Ectodermal cell (in vitro differentiated cells): Measurements from ENCODE around the gene NUTM2B.
"Not testable (repeated sequence)": the region's sequence is repeated elsewhere in the genome, so short reads cannot be mapped to it uniquely, and the experiment has no call there.

ENCODE experiments used
- H3K27ac ChIP-seq: 2 replicates; pipeline ENCODE4 v1.7.0; 2013; ENCODE audit warnings: mild to moderate bottlenecking, low read depth, low read length; ENCODE audit not compliant: insufficient read depth, poor library complexity, severe bottlenecking
- H3K27me3 ChIP-seq: 2 replicates; pipeline ENCODE4 v1.7.0; 2013; ENCODE audit warnings: mild to moderate bottlenecking, low read length; ENCODE audit not compliant: insufficient read depth, control insufficient read depth, poor library complexity, severe bottlenecking
- H3K36me3 ChIP-seq: one replicate; pipeline ENCODE4 v1.7.0; 2013; ENCODE audit warnings: low read length; ENCODE audit not compliant: control insufficient read depth, insufficient read depth
- H3K4me1 ChIP-seq: one replicate; pipeline ENCODE4 v1.7.0; 2013; ENCODE audit warnings: low read length; ENCODE audit not compliant: control insufficient read depth, insufficient read depth
- H3K4me3 ChIP-seq: 2 replicates; pipeline ENCODE4 v1.7.0; 2013; ENCODE audit warnings: low read depth, low read length, control low read depth; ENCODE audit not compliant: insufficient read depth
- H3K9me3 ChIP-seq: 2 replicates; pipeline ENCODE4 v1.7.0; 2013; ENCODE audit warnings: mild to moderate bottlenecking, low read length, moderate library complexity; ENCODE audit not compliant: control insufficient read depth
- WGBS, 2 experiments: methylation state at CpG; one replicate each; pipeline ENCODE4 v1.1.7; 2013; ENCODE audit warnings: missing lambda C conversion rate in 2 of 2; 5-methylcytosine and 5-hydroxymethylcytosine counted together

NUTM2B gene

DNA sequence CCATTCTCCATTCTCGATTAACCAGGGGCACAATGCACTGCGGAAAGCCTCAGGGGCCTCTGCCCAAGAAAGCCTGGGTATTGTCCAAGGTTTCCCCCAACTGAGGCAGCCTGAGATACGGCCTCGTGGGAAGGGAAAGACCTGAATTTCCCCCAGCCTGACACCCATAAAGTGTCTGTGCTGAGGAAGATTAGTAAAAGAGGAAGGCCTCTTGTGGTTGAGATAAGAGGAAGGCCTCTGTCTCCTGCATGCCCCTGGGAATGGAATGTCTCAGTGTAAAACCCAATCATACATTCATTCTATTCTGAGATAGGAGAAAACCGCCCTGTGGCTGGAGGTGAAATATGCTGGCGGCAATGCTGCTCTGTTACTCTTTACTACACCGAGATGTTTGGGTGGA, 41.8 kb downstream of the NUTM2B start:
- not testable (repeated sequence) for H3K27me3 ChIP-seq, H3K4me3 ChIP-seq, H3K4me1 ChIP-seq, H3K9me3 ChIP-seq, H3K27ac ChIP-seq, H3K36me3 ChIP-seq
- 96 to 100% methylated on average over 1 to 4 of the region's 7 CpGs for WGBS, 2 experiments

GRCh38 chr10:79748510-79748909, 45.5 kb downstream of the NUTM2B start:
- H3K27ac ChIP-seq, H3K4me3 ChIP-seq, H3K27me3 ChIP-seq, H3K36me3 ChIP-seq, H3K9me3 ChIP-seq, H3K4me1 ChIP-seq: not testable (repeated sequence)
- WGBS, 2 experiments = 85 to 95% methylated on average over 2 of the region's 2 CpGs

DNA sequence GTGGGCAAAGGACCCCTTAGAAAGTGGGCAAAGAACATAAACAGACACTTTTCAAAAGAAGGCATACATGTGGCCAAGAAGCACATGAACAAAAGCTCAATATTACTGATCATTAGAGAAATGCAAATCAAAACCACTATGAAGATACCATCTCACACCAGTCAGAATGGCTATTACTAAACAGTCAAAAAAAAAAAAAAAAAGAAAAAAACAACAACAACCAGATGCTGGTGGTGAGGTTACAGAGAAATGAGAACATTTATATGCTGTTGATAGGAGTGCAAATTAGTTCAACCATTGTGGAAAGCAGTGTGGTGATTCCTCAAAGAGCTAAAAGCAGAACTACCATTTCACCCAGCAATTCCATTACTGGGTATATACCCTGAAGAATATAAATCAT, 50.6 kb downstream of the NUTM2B start:
- not testable (repeated sequence) for H3K4me3 ChIP-seq, H3K4me1 ChIP-seq, H3K27ac ChIP-seq, H3K36me3 ChIP-seq, H3K9me3 ChIP-seq, H3K27me3 ChIP-seq

- not testable (repeated sequence) for H3K9me3 ChIP-seq, H3K4me1 ChIP-seq, H3K27me3 ChIP-seq, H3K36me3 ChIP-seq, H3K27ac ChIP-seq, H3K4me3 ChIP-seq
- WGBS, 2 experiments = 85 to 91% methylated on average over 1 to 2 of the region's 3 CpGs
Measured at GRCh38 chr10:79758297-79758993, 55.4 kb downstream of the NUTM2B start.
